Frontal cortex (tissue), 4 donors: ENCODE results near the gene CD9. TPM values are rescaled to one million over a fixed set of nuclear protein-coding genes. Genes with fewer than 3 reads are reported as not detected.
A peak's percentile ranks its signal among the peaks of the same experiment; 100 is the strongest.

Experiments
- DNase-seq, 2 donors: peaks; one replicate each; pipeline ENCODE4 v3.0.0; 2012; ENCODE audit warnings: low spot score in 2 of 2
- FAIRE-seq: peaks from 2 replicates; lab custom pipeline; 2012; peaks lifted over from hg19 to GRCh38; lab: Jason Lieb, UNC
- total RNA-seq: library from RNA; depleted of rRNA; stranded (reverse); fragments of >200 nt; gene quantifications from one replicate; pipeline ENCODE4 v1.2.3, GENCODE V29; 2014
- donor health status: control.
- donor health status: control.
- donor health status: control.

CD9 gene
- total RNA-seq, 1 donor from 2014 or later, result 26.5 TPM

GRCh38 chr12:6215120-6215807 lies 15.1 kb downstream of the CD9 start:
- FAIRE-seq, result no peak
- DNase-seq, result no peak

DNA sequence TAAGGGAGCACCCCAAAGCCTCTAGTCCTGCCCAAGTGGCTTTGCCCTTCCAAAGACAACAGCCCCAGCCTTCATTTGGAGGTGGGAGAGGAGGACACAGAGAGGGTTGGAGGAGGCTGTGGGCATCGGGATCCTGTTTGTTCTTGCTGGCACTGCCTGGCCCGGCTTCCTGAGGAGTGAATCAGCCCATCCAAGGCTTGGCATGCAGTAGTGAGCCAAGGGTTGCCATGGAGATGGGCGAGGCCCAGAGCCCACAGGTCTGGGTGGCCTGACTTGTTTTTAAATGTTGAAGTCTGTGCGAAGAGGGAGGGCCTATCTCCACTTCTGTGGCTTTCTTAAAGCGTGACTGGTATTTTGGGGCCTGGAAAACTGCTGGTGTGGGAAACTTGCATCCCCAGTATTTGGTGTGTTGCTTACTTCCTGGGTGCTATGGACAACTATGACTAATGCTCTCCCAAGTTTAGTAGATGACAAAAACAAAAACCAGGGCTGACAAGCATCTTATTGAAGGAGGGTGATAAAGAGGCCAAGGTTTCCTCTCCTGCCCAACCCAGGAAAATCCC lies 15.8 kb downstream of the CD9 start:
- DNase-seq (peak in 1 of 2 donors; percentile 68), FAIRE-seq (no peak)

DNA sequence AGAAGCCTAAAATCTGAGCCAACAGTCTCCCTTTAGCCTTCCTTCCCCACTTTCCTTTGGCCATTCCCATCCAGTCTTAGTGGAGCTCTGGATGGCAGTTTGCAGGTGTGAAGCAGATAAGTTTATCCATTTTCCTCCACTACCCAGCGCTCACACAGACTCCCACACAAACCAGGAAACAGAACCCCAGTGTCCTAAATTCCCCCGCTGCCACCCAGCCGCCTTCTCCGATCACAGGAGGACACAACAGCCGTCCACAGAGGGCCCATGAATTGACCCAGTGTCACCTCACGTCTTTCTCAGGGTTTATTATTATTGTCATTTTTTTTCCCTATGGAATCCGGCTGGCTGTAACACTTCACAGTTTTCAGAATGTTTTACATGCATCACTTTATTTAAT lies 16.4 kb downstream of the CD9 start:
- DNase-seq (no peak), FAIRE-seq (no peak)

GRCh38 chr12:6218347-6218925 lies 18.2 kb downstream of the CD9 start:
- DNase-seq (no peak), FAIRE-seq (no peak)

- DNase-seq (no peak), FAIRE-seq (no peak)
These were observed 19.8 kb downstream of the CD9 start for GRCh38 chr12:6219980-6220379.

DNA sequence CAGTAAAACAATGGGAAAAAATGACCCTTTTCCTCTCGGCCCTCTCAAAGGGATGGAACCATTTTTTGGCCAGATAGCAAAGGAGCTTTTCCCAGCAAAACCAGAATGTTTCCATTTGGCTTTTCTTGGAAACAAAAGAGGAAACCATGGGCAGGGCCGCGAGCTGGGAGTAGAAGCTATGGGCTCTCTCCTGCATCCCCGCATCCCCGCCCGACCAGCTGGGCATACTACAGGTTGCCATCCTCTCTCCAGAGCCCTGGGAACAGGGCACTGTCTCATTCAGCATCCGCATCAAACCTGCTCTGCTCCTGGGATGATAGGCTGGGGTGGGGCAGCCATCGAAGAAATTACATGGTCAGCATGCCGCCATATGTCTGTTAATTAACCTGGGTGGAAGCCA lies 20.9 kb downstream of the CD9 start:
- no peak for FAIRE-seq
- no peak for DNase-seq

GRCh38 chr12:6222078-6222654 lies 22.0 kb downstream of the CD9 start:
- DNase-seq, result no peak
- no peak for FAIRE-seq

DNA sequence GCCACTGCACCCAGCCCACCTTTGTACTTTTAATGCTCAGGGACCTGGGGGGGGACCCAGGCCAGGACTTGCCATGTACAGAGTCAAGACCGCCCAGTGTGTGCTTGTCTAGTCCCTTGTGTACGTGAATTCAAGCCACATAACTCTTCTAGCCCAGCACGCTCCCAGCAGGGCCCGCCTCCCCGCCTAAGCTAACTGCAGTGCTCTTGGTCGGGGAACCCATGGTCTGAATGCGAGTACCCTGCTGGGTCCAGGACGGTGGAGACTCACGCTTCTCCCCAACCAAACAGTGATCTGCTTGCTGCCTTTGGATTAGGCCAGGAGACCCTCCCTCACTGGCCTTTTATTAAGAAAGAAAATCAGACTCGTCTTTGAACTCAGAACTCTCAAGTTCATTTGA lies 23.3 kb downstream of the CD9 start:
- no peak for DNase-seq
- no peak for FAIRE-seq

- peak in 1 of 2 donors; percentile 66 for DNase-seq
- no peak for FAIRE-seq
These were observed 24.4 kb downstream of the CD9 start for GRCh38 chr12:6224550-6224949.

- DNase-seq, result no peak
- no peak for FAIRE-seq
These were observed 25.4 kb downstream of the CD9 start for GRCh38 chr12:6225630-6226001.

DNA sequence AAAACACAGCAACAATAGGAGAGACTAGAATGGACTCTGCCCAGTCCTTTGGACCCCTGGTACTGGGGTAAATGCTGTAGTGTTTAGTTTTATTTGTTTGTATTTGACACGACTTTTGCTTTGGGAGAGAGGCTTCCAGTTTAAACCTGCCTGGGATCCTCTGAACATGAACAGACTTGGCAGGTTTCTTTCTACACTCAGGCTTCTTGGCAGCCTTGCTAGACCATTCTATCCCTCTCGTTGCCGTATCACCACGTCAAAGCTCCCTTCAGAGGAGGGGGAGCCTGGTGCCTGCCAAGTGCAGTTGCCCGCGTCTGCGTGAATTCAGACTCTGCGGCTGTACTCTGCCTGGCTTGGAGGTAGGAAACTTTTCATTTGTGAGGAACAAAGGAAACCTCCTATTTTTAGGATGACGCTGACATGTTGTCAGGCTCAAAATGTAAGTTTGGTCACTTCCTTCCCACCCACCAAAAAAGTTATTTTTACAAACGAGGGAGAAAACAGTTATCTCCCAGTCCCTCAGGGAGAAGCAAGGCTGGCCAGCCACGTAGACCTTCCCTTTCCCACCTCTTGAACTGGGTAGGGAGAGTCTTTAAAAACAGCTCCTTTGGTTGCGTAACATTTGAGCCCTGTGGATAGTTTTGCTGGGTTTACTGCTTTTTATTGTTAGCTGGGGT lies 25.9 kb downstream of the CD9 start:
- FAIRE-seq, result no peak

DNA sequence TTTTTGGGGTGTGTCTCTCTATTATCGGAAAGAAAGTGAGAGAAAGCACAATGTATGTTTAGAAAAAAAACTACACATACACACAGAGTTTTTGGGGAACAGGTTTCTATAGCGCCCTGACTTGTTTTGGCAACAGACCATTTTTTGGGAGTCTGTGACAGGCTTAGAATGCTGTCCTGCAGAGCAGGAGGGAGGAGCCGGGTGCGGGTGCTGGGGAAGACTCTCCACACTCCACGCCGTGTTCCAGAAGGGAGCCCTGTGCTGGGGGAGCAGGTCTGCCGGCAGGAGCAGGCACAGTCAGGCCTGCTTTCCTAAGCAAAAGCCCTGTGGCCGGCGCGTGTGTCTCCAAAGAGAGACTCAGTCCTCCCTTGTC lies 26.5 kb downstream of the CD9 start:
- DNase-seq, result no peak
- FAIRE-seq, result no peak

More for the DNA sequence above, 25.9 kb downstream of the CD9 start:
- peak in 1 of 2 donors; percentile 58 for DNase-seq

DNA sequence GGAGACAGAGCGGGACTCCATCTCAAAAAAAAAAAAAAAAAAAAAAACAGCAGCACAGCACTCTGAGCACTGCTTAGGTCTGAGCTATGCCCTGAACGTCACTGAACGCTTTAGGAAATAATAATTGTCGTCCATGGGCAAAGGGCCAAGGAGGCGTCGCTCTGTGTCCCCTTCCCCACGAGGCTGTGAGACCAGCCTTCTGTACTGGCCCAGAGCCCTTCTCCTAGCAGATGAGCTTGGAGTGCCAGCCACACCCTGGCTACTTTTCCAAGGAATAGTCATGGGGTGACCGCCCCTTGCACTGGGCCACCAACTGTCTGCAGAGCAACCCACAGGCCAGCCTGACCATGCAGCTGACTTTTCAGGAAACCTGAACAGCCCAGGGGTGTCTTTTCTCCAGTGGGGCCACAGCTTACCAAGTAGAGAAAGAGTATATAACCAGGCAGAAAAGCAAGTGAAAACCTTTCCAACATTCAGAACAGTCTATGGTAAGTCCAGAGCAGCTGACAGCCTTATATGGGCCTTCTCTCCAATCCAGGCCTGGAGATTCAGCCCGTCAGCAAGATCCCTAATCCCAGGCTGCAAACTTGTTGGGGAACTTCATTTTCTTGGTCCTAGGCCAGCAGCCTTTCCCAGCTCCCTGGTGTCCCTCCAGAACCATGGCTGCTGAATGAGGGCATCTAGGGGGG lies 28.5 kb downstream of the CD9 start:
- no peak for FAIRE-seq
- no peak for DNase-seq

DNA sequence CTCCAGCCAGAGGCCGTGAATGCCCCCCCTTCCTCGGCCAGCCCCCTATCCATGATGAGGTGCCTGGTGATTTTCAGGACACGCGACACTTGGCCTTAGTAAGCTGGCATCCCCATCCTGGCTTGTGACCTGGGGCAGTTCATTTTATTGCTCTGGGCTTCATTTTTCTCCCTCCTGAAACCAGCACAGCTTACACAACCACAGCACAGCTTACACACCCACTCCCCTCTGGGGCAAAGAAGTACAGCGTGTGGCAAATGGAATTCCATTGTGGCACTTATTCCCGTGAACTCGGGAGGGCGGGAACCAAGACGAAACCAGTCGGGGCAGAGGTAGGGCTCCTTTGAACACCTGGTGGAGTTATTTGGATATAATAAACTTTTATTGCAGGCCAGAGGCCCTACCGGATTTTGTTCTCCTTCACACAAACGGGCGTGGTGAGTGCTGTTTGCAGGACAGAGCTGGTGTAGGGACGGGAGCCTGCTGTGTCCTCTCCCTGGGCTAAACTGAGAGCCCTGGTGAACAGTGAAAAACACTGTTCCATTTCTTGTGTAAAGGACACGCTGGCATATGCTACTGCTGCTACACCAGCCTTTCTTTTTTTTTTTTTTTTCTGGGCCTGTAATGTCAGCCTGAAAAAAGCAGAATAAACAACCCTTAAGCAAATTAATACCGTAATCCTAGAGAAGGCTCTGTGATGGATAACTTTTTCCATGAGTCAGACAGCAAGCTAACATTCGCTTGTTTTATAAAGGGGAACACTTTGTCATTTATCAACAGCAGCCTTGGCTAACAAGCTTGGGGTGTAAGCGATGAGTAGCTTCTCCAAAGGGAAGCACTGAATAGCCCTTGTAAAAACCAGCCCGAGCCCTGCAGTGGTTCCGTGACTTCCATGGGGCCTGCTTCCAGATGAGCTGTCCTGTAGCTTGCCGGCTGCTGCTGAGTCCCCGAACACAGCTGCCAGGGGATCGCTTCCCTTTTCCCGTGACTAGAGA lies 29.3 kb downstream of the CD9 start:
- DNase-seq (peak in 1 of 2 donors; percentile 41), FAIRE-seq (no peak)

DNA sequence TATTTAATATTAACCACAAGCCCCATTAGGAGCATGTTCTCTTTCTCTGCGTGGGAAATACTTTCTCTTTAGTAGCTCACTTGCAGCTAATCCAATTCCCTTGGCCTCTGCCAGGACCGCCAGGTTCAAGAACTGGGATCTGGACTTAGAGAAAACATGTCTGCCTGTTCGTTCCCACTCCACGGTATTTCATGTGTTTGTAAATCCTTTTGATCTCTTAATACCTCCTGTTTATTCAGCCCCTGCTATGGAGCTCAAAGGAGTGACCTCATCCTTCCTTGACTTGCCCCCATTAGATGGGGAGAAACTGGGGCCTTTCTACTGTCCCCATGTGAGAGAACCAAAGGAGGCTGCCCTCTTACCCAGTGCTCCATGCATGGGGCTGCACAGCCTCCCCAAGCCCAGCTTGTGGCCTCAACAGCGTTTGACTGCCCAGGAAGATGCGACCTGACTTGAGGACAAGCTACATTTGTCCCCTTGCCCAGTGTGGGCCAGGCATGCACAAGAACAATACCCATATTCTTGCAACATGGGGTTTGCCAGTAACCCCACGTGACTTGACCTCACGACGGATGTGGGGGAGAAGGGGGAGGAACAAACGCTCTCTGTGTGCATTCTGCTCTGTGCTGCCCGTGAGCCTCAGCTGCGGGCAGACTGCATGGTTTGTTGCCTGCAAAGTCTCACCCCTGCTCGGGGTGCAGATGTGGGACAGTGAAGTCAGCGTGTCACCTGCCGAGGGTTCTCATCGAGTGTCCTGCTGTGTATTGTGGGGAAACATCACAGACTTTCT lies 30.3 kb downstream of the CD9 start:
- peak in 1 of 2 donors; percentile 49 for DNase-seq
- FAIRE-seq, result peak; percentile 3

DNA sequence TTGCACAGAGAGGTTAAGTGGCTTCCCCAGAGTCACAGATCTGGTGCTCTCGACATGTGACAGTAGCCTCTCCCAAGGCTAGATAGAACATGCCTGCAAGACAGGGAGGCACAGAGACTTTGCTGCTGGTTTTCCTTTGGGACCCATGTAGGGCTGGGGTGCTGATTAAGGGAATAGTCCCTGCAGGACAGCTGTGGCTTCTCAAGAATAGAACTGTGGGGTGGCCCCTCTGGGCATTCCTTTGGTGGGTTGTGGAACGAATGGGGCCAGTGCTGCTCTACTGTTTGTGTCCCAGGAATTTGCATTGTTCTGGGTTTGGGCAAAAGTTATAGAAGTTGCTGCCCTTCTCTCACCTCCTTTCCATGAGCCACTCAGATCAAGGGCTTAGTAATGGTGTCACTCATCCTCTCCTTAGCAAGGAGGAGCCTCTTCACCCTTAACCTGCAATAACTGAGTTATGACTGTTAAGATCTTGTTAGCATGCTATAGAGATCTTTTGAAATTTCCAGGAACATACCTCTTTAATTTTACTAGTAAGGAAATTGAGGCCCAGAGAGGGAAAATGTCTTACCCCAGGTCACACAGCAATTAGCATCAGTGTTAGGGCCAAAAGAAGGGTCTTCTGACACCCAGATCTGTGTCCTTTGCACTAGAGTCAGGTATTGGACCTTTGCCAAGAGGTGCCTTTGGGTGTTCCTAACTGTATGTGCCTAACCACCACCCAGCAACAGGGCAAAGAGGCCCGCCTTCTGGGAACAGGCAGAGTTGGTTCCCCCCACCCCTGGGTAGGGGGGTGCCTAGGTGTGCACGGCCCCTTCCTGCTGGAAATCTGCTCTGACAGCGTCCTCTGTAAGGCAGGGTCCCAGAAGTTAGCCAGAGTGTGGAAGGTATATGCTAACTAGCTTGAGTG lies 31.4 kb downstream of the CD9 start:
- FAIRE-seq, result no peak
- DNase-seq, result no peak
